ENCODE results near the gene GLUD1. TPM values are rescaled to one million over a fixed set of nuclear protein-coding genes. Genes with fewer than 3 reads are reported as not detected.

Gene GLUD1
- total RNA-seq, 1 experiment from 2014 or later: 101 TPM

GRCh38 chr10:87059401-87059800 is 35.2 kb downstream of the GLUD1 start:
- no peak for TF ChIP-seq CTCF (conservative IDR thresholded peaks at IDR 0.05)
- Mint-ChIP-seq H3K4me1 (no peaks in the 10 kb centered on the region), H3K27me3 (ENCODE audit: low read depth) (no peaks in the 10 kb centered on the region), H3K9me3 (no peaks in the 10 kb centered on the region), H3K27ac (no peak overlapping the region), H3K4me3 (no peak overlapping the region), H3K36me3 (ENCODE audit: insufficient read depth in 1 of 3, low read depth in 3 of 3) (peaks cover 26 to 71% (median 59%) of the 10 kb centered on the region in 3 experiments)
- Histone ChIP-seq H3K23me2 (ENCODE audit: insufficient read length, low read depth, low read length, poor library complexity, severe bottlenecking) (no peaks in the 10 kb centered on the region), H3K79me1 (ENCODE audit: insufficient read depth, low read depth, low read length, poor library complexity, severe bottlenecking) (no peaks in the 10 kb centered on the region), H2AK5ac (ENCODE audit: insufficient read length, low read length) (no peak overlapping the region), H3K4me2 (ENCODE audit: insufficient read depth, insufficient read length, low read length) (no peak overlapping the region), H4K91ac (ENCODE audit: insufficient read length, low read depth, low read length) (no peak overlapping the region), H2BK12ac (ENCODE audit: insufficient read length, low read depth, low read length) (no peak overlapping the region), H2BK120ac (ENCODE audit: low read depth, low read length, poor library complexity, severe bottlenecking) (no peak overlapping the region), H3K56ac (ENCODE audit: insufficient read length, low read depth, low read length) (no peak overlapping the region), H2AFZ (ENCODE audit: low read length) (no peak overlapping the region), H3K23ac (ENCODE audit: insufficient read length, low read depth, low read length) (no peak overlapping the region), H2BK20ac (ENCODE audit: low read depth, low read length, poor library complexity, severe bottlenecking) (no peak overlapping the region), H3K4ac (ENCODE audit: low read depth, low read length) (no peak overlapping the region), H3K9me3 (ENCODE audit: control insufficient read depth, low read depth, low read length) (no peaks in the 10 kb centered on the region), H2BK15ac (ENCODE audit: low read depth, low read length) (no peak overlapping the region), H3T11ph (ENCODE audit: low read length) (no peak overlapping the region), H4K8ac (replicated peaks; ENCODE audit: insufficient read length, low read depth, low read length) (no peak overlapping the region), H3K79me2 (ENCODE audit: insufficient read depth, low read length) (no peaks in the 10 kb centered on the region), H3K9ac (ENCODE audit: extremely low read depth, insufficient read length, low read length) (no peak overlapping the region), H4K20me1 (ENCODE audit: control insufficient read depth, insufficient read depth, insufficient read length) (no peaks in the 10 kb centered on the region), H2BK5ac (ENCODE audit: insufficient read length, low read length) (no peak overlapping the region), H3K18ac (ENCODE audit: insufficient read length, low read depth, low read length) (no peak overlapping the region), H4K5ac (ENCODE audit: insufficient read length, low read depth, low read length) (no peak overlapping the region), H3K27me3 (ENCODE audit: insufficient read depth, low read length) (no peaks in the 10 kb centered on the region), H3K14ac (ENCODE audit: insufficient read depth, low read length) (no peak overlapping the region), H3K4me1 (ENCODE audit: insufficient read depth, low read length) (no peaks in the 10 kb centered on the region), H3K27ac (ENCODE audit: insufficient read length, low read depth, low read length) (no peak overlapping the region)
- DNase-seq: no peak
- no CpG with 5 or more reads among the region's 1 CpG for WGBS (ENCODE audit: extremely low coverage, insufficient read length, low lambda C conversion rate)

Measured in H9 (cell line).